Renal cortical epithelial cell (primary cell): Measurements from ENCODE around the gene OSBPL1A. TPM values are rescaled to one million over a fixed set of nuclear protein-coding genes. Genes with fewer than 3 reads are reported as not detected.
A peak's percentile ranks its signal among the peaks of the same experiment; 100 is the strongest.

Experiments
- DNase-seq: peaks from one replicate; pipeline ENCODE4 v3.0.0-alpha.2; 2011; ENCODE audit warnings: low read depth
- total RNA-seq: library from RNA; depleted of rRNA; stranded (reverse); fragments of >200 nt; gene quantifications from 2 replicates; pipeline ENCODE4 v1.2.3, GENCODE V29; 2014

The OSBPL1A gene
- total RNA-seq, 1 donor from 2014 or later, result 35.1 TPM

DNA sequence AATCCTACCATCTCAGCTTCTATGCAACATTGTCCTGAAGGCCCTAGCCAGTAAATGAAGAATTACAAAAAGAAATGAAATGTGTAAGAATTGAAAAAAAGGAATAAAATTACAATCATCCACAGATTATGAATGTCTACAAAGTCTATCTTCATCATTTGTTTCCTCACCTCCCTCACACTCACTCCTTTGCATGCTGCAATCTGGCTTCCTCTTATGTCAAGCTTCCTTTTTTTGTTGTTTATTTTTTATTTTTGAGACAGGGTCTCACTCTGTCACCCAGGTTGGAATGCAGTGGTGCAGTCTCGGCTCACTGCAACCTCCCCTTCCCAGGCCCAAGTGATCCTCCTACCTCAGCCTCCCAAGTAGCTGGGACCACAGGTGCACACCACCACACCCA is 129.7 kb downstream of the OSBPL1A start:
- no peak for DNase-seq

DNA sequence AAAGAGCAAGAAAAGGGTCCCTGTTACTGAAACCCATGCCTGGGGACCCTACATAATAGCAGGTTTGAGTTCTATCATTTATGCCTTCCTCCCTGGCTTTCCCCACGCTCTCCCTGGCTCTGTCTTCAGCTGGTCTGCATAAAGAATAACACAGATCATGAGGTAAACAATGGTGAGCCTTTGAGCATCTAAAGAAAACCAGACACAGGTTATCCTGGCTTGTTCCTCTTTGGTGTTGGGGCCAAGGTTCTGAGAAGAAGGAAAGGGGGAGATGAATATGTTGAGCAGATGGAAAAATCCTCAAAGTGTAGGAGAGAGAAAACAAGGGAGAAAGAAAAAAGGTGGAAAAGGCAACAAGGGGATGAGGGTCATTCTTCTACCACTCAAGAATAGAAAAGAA is 131.5 kb downstream of the OSBPL1A start:
- no peak for DNase-seq

DNA sequence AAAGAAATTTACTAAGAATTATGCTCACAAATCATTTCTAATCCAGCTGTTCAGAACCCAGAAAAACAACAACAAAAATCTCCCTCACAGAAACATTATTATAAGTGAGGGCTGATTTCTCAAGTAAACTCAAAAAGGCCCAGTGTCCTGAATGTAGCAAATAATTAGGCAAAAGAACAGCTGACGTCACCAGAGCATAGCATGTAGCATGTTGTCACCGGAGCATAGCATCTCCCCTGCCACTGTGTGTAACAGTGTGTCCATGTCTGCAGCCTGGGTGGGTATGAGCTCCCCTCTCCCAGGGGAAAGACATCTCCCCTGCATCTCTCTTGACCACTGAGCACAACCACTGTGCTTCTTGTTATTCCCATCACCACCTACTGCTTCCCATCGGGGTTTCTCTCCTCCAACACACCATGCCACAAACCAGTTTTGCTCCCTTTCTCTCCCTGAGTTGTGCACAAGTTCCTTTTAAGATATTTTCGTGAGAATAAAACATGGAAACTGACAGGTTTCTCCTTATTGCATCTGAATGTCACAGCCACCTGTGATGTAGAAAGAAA is 132.0 kb downstream of the OSBPL1A start:
- no peak for DNase-seq

DNA sequence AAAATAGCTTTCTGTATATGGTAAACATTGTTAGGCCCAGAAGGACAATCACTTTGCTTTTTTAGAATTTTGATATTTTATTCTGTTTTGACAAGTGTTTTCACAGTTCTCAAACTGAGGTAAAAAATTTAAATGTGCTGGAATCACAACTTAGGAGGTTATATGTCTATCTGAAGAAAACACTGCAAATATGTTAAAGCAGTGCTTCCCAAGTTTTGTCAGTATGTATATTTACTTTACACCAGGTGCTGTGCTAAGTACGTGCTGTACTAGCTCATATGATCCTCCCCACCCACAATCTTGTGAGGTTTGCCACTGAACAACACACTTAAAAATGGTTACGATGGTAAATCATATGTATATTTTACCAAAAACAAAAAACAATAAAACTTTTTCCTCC is 134.6 kb downstream of the OSBPL1A start:
- no peak for DNase-seq

DNA sequence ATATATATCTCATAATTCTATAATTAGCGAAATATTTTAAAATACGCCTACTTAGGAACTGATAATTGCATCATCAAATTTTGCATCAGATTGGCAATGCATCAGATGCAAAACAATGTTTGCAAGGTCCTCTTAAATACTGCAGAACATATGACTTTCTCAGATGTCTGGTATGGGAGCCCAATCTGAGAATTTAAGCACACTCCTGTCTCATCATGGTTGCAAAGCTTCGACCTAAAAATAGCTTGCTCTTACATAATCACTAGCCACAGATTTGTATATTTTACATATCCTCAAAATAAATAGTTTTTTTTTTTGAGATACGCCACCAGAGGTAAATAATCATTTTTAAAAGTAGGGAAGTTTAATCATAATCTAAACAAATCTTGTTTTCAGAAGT is 135.5 kb downstream of the OSBPL1A start:
- DNase-seq, result no peak

DNA sequence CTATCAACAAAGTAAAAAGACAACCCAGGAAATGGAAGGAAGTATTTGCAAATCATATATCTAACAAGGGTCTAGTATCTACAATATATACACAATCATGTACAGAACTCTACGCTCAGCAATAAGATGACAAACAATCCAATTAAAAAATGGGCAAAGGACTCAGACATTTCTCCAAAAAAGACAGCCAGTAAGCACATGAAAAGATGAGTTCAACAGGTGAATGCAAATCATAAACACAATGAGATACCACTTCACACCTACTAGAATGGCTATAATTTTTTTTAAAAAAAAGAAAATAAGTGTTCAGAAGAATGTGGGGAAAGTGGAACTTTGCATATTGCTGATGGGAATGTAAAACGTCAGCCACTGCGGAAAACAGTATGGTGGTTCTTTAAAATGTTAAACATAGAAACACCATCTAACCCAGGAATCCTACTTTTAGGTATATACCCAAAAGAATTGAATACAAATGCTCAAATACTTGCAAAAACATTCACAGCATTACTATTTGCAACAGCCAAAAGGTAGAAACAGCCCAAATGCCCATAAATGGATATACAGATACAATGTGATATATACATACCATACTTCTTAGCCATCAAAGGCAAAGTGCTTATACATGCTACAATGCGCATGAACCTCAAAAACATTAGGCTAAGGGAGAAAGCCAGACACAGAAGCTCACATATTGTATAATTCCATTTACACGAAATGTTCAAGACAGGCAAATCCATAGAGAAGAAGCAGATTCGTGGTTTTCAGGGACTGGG is 137.6 kb downstream of the OSBPL1A start:
- no peak for DNase-seq

DNA sequence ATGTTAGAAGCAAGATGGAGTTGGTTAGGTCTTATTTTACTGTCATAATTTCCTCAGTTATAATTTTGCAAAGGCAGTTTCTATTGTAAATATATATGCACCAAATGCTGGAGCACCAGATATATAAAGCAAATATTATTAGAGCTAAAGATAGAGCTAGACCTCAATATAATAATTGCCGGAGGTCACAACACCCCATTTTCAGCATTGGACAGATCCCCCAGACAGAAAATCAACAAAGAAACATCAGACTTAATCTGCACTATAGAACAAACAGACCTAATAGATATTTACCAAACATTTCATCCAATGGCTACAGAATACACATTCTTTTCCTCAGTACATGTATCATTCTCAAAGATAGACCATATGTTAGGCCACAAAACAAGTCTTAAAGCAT is 143.6 kb downstream of the OSBPL1A start:
- no peak for DNase-seq

DNA sequence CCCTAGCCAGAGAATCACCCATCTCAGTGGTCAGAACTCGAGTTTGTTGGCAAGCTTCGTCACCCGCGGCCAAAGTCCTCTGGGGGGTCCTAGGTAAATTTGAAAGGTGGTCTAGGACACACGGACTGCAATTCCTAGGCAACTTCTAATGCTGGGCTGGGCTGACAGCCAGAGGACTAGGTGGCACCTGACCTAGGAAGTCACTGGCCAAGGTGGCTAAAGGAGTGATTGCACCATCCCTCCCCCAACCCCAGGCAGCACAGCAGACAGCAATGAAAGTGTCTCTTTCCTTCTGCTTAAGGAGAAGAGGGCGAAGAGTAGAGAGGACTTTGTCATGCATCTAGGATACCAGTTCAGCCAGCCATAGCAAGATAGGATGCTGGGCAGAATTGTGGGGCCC is 147.9 kb downstream of the OSBPL1A start:
- no peak for DNase-seq

DNA sequence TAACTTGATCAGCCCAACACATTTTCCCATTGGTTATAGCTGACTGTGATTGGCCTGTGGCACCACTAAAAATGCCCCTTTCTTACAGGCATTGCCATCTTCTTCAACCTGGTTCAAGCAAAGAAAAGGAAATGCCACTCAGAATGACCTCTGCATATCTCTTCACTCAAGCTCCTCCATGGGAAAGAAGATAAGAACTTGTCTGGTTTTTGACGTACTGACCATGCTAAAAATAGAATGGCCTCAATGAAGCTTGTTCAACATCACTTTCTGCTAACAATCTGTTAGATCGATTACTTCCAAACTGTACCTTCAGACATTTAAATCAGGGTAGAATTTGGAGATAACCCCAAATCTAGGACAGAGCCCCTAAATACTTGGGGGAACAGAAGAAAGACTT is 149.3 kb downstream of the OSBPL1A start:
- DNase-seq, result no peak

DNA sequence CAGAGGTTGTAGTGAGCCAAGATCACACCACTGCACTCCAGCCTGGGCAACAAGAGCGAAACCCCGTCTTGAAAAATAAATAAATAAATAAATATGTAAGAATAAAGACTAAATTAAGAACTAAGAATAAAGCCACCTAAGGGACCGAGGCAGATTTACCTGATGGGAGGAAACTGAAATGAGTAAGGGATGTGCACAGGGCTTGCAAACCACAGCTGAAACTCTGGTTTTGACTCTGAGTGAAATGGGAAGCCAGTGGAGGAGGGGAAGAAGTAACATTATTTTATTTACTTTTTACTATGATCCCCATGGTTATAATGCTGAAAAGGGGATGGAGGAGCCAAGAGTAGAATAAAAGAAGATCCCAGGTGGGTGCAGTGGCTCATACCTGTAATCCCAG is 151.5 kb downstream of the OSBPL1A start:
- no peak for DNase-seq

DNA sequence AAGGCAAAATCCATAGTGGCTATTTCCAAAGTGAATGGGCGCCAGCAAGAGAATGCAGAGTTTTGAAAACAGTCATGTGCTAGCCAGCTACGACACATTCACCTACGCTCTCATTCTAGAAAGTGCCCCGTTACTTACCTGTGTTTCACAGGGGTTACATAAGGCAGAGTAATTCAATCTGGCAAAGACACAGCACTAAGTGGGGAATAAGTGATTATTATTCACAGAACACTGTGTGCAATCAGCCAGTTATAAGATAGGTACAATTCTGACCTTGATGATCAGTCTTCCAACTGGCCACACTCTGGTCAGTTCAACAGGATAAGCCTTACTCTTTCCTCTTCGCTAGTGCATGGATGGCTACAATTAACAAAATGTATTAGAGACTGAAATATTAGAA is 152.9 kb downstream of the OSBPL1A start:
- DNase-seq, result no peak

DNA sequence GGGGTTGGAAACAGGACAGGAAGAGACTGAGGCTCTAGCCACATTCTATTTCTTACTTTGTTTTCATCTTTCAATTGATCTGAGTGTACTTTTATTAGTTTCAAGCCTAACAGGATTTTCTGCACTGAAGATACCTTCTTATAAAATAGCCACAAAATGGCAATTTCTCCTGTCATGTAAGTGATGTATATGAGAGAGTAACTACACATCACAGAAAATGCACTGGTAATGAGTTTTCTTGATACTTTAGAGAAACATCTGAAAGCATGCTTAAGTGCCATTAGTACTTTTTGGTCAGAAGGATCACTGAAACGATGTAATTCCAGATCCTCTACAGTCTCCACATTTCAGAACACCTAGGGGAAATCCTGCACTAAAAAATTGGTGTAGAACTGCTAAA is 153.9 kb downstream of the OSBPL1A start:
- no peak for DNase-seq

DNA sequence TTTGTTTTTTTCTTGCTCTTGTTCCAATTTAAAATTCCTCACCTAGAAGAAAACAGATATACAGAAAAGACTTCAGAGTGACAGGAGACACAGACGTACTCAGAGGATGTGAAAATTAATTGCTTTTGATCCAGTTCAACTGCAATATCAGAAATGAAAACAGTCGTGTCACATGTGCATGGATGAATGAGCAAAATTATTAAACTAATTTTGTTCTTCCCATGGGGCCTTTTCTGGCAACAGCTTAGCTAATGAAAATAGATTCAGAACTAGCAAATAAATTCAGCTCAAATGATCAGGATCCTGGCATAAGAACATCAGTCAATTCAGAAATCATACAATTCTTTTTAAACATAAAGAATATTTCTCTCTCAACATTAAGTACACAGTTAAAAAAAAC is 158.3 kb downstream of the OSBPL1A start:
- DNase-seq, result no peak

DNA sequence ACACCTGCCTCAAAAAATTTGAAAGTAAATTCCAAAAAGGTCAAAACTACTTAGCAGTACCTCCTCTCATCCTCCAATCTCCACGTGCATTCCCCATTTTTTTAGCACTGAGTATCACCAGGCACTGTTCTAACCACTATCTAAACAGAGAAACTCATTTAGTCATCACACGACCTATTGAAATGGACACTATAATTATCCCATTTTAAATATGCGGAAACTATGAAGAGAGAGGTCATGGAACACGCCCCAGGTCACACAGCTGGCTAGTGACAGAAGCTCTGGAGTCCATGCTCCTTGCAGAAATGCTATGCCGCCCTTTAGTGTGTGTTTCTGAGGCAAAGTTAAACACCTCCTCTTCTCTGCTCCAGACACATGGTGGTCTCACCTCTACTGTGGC is 159.2 kb downstream of the OSBPL1A start:
- no peak for DNase-seq

DNA sequence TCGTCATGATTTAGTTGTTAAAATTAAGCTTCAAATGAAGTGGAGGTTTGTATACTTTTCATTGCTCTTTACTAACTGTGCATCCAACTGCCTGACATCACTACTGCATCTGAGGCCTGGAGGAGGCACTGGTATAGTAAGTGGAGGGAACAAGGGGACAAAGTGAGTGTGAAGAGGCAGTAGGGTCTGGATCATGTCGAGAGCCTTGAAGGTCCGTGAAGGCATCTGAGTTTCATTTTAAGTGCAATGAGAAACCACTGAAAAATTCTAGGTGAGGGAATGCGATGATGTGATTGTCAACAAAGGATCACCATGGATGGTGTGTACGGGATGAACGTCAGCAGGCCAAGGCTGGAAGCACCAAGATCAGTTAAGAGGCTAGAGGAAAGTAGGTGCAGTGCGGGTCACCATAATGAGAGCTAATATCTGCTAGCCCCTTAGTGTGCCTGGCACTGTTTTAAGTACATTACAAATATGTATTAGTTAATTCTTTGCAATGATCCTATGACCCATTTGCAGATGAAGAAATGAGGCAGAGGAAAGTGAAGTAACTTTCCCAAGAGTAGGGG is 162.7 kb downstream of the OSBPL1A start:
- DNase-seq, result no peak

DNA sequence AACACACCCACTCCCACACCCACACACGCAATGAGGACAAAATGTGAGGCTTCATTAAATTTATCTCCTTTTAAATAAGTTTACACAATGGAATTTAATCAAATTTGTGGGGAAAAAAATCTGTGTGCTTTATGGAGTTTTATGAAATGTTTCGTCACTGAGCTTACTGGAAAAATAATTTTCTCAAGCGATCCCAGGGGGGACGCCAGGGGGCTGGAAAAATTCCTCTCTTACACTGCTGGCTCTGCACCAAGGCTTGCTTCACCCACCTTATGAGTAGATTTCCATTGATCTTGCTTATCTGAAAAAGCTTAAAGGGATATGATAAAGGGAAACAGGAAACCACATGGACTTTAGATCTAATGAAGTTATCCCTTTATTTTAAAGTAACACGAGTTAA is 163.3 kb downstream of the OSBPL1A start:
- DNase-seq, result no peak

DNA sequence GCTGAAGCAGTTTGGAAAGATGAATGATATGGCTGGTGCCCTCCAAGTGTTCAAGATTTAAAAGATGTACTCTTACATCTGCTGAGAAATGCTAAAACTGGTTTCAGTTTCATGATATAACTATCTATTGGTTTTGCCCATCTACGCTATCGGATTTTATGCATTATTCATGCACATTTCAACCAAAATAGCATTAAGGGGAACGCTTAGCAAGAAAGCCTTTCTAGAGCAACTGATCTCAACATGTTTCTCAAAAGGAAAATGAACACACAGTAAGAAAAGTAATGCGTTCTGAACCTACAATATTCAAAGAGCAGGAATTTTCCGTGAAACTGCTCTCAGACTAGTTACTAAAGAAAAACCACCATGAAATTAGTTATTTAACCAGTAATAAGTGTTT is 164.8 kb downstream of the OSBPL1A start:
- no peak for DNase-seq

DNA sequence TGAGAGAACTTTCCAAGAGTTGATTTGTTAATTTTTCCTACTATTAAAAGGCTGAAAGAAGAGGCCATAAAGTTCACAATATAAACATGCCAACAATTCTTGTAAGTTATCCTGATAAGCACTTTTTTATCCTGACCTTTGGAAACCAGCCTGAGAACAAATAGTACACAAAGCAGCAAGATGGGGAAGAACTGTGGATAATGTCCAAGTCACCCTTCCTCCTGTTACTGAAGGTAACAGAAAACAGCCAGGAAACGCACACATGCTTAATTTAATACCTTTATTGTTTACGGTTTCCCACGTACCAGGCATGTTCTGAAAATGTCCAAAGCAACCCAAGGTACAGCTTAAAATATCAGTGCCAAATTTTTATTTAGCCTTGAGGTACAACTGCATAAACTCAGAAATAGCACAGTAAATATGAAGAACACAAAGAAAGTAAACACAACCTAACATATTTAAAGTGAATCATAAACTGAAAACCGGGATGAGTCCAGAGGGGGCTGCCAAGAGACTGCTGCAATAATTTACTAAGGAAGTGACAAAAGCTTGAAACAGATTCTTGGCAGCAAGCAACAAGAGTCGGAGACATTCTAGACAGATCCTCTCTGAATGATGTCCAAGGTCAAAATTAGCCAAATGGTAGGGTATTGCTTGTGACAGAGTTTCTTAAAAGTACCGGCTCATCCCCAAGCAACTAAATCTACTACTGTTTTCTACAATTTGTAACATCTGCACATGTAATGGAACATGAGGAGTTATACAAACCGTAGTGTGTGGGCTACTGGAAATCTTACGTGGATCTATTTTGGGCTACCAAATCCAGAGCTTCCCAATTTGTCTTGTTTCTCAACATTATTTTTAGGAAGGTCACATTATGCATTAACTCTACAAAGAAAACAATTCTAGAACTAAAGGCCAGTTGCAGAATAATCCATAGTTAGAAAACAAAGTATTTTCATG is 165.6 kb downstream of the OSBPL1A start:
- no peak for DNase-seq

DNA sequence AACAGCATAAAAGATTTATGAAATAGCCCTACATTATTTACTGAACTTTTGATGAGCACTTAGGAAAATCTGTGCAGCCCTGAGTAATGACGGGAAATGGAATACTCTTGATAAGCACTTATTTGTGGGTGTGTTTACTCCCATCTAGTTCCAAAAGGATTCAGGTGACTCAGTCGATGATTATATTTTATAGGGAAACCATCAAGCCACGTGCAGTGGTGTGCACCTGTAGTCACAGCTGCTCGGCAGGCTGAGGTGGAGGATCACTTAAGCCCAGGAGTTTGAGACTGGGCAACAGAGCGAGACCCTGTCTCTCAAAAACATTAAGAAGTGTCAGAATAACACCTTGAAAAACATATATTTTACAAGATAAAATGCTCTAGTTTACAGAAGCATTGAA is 166.9 kb downstream of the OSBPL1A start:
- no peak for DNase-seq

DNA sequence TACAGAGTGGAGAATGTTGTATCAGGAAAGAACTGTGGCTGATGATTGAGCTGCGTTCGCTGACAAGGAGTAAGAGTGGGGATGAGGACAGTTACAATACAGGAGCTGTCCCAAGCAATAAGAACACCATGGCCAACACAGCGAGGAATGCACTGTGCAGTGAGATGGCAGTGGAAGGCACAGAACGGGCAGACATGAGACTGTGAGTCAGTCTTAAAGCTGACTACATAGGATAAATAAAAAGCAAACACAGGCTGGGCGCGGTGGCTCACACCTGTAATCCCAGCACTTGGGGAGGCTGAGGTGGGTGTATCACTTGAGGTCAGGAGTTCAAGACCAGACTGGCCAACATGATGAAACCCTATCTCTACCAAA is 169.0 kb downstream of the OSBPL1A start:
- DNase-seq, result no peak

DNA sequence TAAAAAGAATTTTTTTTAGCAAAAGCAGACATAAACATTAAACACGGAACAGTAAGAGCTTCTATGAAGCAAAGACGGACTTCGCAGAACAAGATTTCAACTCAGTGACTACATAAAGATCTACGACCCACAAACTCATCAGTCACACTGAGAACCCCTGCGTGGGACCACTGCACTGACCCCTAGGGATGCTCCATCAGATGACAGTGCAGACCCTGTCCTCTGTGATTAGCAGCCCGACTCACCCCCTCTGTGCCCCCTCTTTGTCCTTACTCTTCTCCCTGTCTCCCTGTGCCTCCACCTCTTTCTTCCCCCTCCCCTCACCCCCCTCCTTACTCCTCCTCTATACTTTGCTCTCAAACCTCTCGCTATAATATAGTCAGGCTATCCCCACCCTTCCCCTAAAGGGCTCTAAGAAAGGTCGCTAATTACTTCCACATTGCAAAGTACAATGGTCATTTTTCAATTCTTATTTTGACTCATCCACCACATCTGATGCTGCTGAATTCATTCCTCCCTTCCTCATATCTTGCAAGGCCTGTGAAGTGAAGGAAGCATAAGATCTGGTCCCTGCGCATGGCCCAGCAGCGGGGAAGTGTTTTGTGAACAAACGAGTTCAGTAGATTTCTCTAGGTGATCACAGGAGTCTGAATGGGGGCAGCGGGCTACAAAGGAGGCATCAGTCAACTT is 169.5 kb downstream of the OSBPL1A start:
- DNase-seq, result peak; percentile 74

DNA sequence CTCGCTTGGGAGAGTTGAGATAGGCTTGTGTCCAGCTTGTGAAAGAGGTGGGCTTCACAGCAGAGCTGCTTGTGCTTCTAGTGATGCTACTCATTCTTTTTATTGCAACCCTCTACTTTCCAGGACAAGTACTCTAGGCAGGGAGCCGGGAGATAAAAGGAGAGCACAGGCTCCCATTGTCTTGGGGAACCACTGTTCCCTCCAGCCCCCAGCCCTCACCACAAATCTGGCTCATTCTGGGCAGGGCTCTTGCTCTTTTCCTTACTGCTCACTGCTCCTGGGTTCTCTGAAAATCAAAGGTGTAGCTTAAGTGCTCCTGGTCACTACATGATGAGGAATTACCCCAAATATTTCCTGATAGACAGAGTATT is 177.3 kb downstream of the OSBPL1A start:
- DNase-seq, result no peak
